ENCODE data around the gene PLAU.
A peak's percentile ranks its signal among the peaks of the same experiment; 100 is the strongest.

Gene PLAU

DNA sequence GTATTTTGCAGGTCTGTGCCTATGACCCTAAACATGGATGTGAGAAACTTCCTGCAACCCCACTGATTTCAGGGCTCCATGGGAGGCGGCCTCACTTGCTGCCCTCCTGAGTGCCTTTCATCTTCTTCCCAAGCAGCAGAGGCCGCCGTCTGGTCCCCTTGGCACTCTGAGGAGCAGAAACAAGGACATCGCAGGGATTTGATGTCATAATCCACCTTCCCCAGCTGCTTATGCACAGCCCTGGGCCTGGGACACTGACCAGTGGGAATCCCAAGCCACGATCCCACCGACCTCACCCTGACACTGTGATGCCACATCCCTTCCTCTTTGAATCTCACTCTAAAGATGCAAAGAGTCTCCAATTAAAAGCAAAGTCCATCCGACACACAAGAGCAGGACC, 44.3 kb upstream of the PLAU start:
- H3K79me2 ChIP-seq (ENCODE audit: low read length), result peaks cover 49% of the 10 kb centered on the region
- no peaks in the 10 kb centered on the region for H4K20me1 ChIP-seq (ENCODE audit: insufficient read depth, low read length)

DNA sequence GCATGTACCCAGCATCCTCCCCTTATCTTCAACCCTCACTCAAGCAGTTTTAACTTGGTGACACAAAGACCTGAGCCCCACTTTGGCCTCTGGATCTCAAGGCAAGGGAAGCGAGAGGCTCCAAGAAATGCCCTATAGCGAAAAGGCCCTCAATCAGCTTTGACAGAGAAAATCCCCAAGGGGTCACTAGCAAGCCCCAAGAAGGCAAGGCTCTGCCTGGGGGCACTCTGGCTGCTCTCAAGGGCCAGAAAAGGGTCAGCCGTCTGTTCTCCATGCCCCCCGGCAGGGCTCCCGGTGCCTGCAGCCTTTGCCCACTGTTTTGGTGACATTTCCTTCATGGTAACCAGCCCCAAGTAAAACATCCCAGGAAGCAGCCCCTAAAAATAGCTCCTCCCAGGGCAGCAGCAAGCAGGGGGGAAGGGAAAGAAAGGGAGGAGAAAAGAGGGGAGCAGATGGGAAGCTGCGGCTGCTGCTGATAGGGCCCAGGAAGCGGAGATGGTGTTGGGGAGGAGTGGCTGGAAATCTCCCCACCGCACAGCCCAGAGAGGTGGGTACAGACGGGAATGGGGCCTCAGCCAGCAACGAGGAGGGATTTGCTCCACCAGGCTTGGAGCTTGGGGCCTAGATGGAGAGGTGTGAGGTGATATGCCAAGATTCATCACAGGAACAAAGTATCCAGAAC, 43.7 kb upstream of the PLAU start:
- DNase-seq, result no peak
- no peaks in the 10 kb centered on the region for H3K9me2 ChIP-seq (replicated peaks; ENCODE audit: insufficient read depth, low read length)
- H3K36me3 ChIP-seq (replicated peaks; ENCODE audit: insufficient read depth, low read length), result no peaks in the 10 kb centered on the region
- H3K79me2 ChIP-seq (ENCODE audit: low read length), result peaks cover 49% of the 10 kb centered on the region
- H3K4me1 ChIP-seq (ENCODE audit: low read length), result peaks cover 21% of the 10 kb centered on the region
- no peak overlapping the region for H3K4me3 ChIP-seq (ENCODE audit: low read length)
- no peak overlapping the region for H2AFZ ChIP-seq (ENCODE audit: low read length)
- TF ChIP-seq, protein P1, sequence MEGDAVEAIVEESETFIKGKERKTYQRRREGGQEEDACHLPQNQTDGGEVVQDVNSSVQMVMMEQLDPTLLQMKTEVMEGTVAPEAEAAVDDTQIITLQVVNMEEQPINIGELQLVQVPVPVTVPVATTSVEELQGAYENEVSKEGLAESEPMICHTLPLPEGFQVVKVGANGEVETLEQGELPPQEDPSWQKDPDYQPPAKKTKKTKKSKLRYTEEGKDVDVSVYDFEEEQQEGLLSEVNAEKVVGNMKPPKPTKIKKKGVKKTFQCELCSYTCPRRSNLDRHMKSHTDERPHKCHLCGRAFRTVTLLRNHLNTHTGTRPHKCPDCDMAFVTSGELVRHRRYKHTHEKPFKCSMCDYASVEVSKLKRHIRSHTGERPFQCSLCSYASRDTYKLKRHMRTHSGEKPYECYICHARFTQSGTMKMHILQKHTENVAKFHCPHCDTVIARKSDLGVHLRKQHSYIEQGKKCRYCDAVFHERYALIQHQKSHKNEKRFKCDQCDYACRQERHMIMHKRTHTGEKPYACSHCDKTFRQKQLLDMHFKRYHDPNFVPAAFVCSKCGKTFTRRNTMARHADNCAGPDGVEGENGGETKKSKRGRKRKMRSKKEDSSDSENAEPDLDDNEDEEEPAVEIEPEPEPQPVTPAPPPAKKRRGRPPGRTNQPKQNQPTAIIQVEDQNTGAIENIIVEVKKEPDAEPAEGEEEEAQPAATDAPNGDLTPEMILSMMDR (IDR thresholded peaks at IDR 0.05; ENCODE audit: low read length), result no peak
- no peak for TF ChIP-seq EZH2 (optimal IDR thresholded peaks at IDR 0.05; ENCODE audit: low read depth, low read length)
- no peak for TF ChIP-seq EZH2phosphoT487 (IDR thresholded peaks at IDR 0.05; ENCODE audit: low read length)
- no peaks in the 10 kb centered on the region for H3K9me3 ChIP-seq (replicated peaks; ENCODE audit: insufficient read depth, low read length)
- no peak overlapping the region for H3K9ac ChIP-seq (ENCODE audit: low read length)
- no peak overlapping the region for H3K27ac ChIP-seq (ENCODE audit: low read length)
- H4K20me1 ChIP-seq (ENCODE audit: insufficient read depth, low read length), result no peaks in the 10 kb centered on the region
- peaks cover 13% of the 10 kb centered on the region; the same call in 1 of the 2 replicates for H3F3A ChIP-seq (ENCODE audit: insufficient read depth, low read length)
- H3K27me3 ChIP-seq (replicated peaks; ENCODE audit: insufficient read depth, low read length), result no peaks in the 10 kb centered on the region
- H3K4me2 ChIP-seq (ENCODE audit: low read depth, low read length), result no peak overlapping the region

More for the DNA sequence above, 44.3 kb upstream of the PLAU start:
- H3K9ac ChIP-seq (ENCODE audit: low read length), result no peak overlapping the region
- peak overlapping the region; percentile 64; the same call in 1 of the 2 replicates for H3K4me2 ChIP-seq (ENCODE audit: low read depth, low read length)
- no peak for DNase-seq
- H3F3A ChIP-seq (ENCODE audit: insufficient read depth, low read length), result peaks cover 13% of the 10 kb centered on the region; the same call in 1 of the 2 replicates
- H3K9me3 ChIP-seq (replicated peaks; ENCODE audit: insufficient read depth, low read length), result no peaks in the 10 kb centered on the region
- H3K4me3 ChIP-seq (ENCODE audit: low read length), result no peak overlapping the region
- H3K27me3 ChIP-seq (replicated peaks; ENCODE audit: insufficient read depth, low read length), result no peaks in the 10 kb centered on the region
- H2AFZ ChIP-seq (ENCODE audit: low read length), result no peak overlapping the region
- H3K27ac ChIP-seq (ENCODE audit: low read length), result peak overlapping the region; percentile 40; the same call in 1 of the 2 replicates
- peaks cover 21% of the 10 kb centered on the region for H3K4me1 ChIP-seq (ENCODE audit: low read length)
- TF ChIP-seq EZH2phosphoT487 (IDR thresholded peaks at IDR 0.05; ENCODE audit: low read length), result no peak
- no peak for TF ChIP-seq EZH2 (optimal IDR thresholded peaks at IDR 0.05; ENCODE audit: low read depth, low read length)
- TF ChIP-seq, protein P1 (IDR thresholded peaks at IDR 0.05; ENCODE audit: low read length), result no peak
- H3K9me2 ChIP-seq (replicated peaks; ENCODE audit: insufficient read depth, low read length), result no peaks in the 10 kb centered on the region
- no peaks in the 10 kb centered on the region for H3K36me3 ChIP-seq (replicated peaks; ENCODE audit: insufficient read depth, low read length)

DNA sequence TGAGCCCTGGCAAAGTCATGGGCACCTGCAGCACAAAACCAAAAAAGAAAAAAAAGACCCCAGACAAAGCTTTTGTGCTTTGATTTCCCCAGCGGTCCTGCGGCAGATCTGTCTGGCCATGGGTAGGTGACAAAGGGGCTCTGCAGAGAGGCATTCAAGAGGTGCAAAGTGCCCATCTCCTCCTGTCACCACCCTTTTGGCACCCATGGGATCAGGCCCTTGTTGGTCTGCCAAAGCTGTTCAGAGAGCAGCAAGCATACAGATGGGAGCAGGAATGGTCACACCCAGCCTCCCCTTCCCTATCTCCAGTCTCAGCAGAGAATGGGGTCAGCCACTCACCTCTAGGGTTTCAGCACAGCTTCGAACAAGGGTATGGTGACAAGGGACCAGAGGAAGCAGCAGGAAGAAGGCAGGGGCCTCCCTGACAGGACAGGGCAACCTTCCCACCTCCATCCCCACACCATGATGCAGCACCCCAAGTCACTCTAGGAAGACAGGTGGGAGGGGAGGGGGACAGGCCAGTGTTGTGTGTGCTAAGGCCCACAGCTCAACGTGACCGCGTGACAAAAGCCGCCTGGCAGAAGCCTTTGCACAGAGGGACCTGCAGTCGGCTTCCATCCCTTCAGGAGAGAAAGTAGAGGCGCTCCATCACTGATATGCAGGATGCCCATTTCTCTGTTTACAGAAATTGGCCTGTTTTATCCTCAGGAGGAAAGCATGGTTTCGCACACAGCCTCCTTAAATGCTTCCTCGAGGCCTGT, 42.9 kb upstream of the PLAU start:
- no peak overlapping the region for H3K9ac ChIP-seq (ENCODE audit: low read length)
- H3K4me2 ChIP-seq (ENCODE audit: low read depth, low read length), result no peak overlapping the region
- H3K9me3 ChIP-seq (replicated peaks; ENCODE audit: insufficient read depth, low read length), result no peaks in the 10 kb centered on the region

More for the DNA sequence above, 42.9 kb upstream of the PLAU start:
- no peak overlapping the region for H2AFZ ChIP-seq (ENCODE audit: low read length)
- no peak for DNase-seq
- no peak overlapping the region for H3K4me3 ChIP-seq (ENCODE audit: low read length)
- peaks cover 51% of the 10 kb centered on the region for H3K79me2 ChIP-seq (ENCODE audit: low read length)
- H3K27me3 ChIP-seq (replicated peaks; ENCODE audit: insufficient read depth, low read length), result no peaks in the 10 kb centered on the region
- no peaks in the 10 kb centered on the region for H4K20me1 ChIP-seq (ENCODE audit: insufficient read depth, low read length)
- no peak overlapping the region for H3K27ac ChIP-seq (ENCODE audit: low read length)
- peaks cover 13% of the 10 kb centered on the region; the same call in 1 of the 2 replicates for H3F3A ChIP-seq (ENCODE audit: insufficient read depth, low read length)
- no peak for TF ChIP-seq EZH2phosphoT487 (IDR thresholded peaks at IDR 0.05; ENCODE audit: low read length)
- TF ChIP-seq, protein P1 (IDR thresholded peaks at IDR 0.05; ENCODE audit: low read length), result no peak
- no peak for TF ChIP-seq EZH2 (optimal IDR thresholded peaks at IDR 0.05; ENCODE audit: low read depth, low read length)
- peaks cover 21% of the 10 kb centered on the region for H3K4me1 ChIP-seq (ENCODE audit: low read length)
- H3K9me2 ChIP-seq (replicated peaks; ENCODE audit: insufficient read depth, low read length), result no peaks in the 10 kb centered on the region
- H3K36me3 ChIP-seq (replicated peaks; ENCODE audit: insufficient read depth, low read length), result no peaks in the 10 kb centered on the region

All from MM.1S (cell line).